ENCODE results near the gene ELAVL1. TPM values are rescaled to one million over a fixed set of nuclear protein-coding genes. Genes with fewer than 3 reads are reported as not detected.

Gene ELAVL1
- total RNA-seq, 1 donor from 2014 or later, result 67.9 TPM

GRCh38 chr19:7973883-7974282 is 31.6 kb downstream of the ELAVL1 start:
- TF ChIP-seq, protein P1, sequence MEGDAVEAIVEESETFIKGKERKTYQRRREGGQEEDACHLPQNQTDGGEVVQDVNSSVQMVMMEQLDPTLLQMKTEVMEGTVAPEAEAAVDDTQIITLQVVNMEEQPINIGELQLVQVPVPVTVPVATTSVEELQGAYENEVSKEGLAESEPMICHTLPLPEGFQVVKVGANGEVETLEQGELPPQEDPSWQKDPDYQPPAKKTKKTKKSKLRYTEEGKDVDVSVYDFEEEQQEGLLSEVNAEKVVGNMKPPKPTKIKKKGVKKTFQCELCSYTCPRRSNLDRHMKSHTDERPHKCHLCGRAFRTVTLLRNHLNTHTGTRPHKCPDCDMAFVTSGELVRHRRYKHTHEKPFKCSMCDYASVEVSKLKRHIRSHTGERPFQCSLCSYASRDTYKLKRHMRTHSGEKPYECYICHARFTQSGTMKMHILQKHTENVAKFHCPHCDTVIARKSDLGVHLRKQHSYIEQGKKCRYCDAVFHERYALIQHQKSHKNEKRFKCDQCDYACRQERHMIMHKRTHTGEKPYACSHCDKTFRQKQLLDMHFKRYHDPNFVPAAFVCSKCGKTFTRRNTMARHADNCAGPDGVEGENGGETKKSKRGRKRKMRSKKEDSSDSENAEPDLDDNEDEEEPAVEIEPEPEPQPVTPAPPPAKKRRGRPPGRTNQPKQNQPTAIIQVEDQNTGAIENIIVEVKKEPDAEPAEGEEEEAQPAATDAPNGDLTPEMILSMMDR (IDR thresholded peaks at IDR 0.05), result no peak
- peaks cover 8% of the 10 kb centered on the region for H3K36me3 Mint-ChIP-seq (ENCODE audit: low read depth)
- H3K4me3 Mint-ChIP-seq (ENCODE audit: unreplicated experiment), result no peak overlapping the region
- DNase-seq (ENCODE audit: low spot score), result no peak
- H3K27ac Mint-ChIP-seq (ENCODE audit: unreplicated experiment), result no peak overlapping the region
- no peaks in the 10 kb centered on the region for H3K27me3 Mint-ChIP-seq (ENCODE audit: low read depth)
- H3K9me3 Mint-ChIP-seq (ENCODE audit: low read depth), result no peaks in the 10 kb centered on the region
- H3K4me1 Mint-ChIP-seq (ENCODE audit: low read depth), result no peaks in the 10 kb centered on the region

DNA sequence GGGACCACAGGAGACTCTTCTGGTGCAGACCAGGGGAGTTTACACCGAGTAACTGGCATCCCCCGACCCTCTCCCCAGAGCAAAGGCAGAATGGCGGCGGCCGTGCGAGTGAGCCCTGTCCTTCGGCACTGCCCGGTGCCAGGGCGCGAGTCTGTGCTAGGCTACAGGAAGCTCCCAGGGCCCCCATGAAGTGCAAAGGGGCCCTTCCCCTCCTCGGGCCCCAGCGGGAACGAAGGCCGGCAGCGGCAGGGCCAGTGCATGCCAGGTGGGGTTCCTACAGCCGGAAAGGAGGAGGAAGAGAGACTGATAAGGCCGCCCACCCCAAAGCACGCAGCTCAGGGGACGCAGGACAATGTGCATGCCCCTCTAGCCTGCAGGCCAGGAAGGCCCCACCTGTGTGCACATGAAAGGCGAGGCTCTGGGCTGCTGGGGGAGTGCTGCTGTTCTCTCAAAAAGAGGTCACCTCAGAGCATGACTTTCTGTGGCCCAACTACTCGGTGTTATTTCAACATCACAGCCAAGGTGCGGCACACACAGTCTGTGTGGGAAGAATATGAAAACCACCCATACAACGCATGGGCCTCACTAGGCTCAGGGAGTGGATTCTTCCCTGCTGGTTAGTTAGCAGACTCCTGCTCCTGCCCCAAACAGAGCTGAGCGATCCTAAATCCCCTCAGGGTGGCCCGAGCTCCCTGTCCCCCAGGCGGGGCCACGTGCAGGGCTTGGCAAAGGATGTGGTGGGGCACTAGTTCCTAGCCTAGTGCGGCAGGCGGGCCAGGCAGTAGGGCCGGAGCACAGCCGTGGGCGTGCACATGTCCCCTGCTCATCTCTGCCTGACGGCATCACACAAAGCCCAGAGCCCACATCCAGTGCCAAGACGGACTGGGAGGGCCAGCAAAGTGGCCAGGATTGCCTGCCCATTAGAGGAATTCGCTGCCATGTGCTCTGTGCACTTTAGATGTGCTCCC is 33.6 kb downstream of the ELAVL1 start:
- TF ChIP-seq, protein P1 (IDR thresholded peaks at IDR 0.05), result no peak
- peaks cover 12% of the 10 kb centered on the region for H3K36me3 Mint-ChIP-seq (ENCODE audit: low read depth)
- no peak overlapping the region for H3K4me3 Mint-ChIP-seq (ENCODE audit: unreplicated experiment)
- DNase-seq (ENCODE audit: low spot score), result no peak
- no peaks in the 10 kb centered on the region for H3K9me3 Mint-ChIP-seq (ENCODE audit: low read depth)
- H3K4me1 Mint-ChIP-seq (ENCODE audit: low read depth), result no peaks in the 10 kb centered on the region
- H3K27me3 Mint-ChIP-seq (ENCODE audit: low read depth), result no peaks in the 10 kb centered on the region
- H3K27ac Mint-ChIP-seq (ENCODE audit: unreplicated experiment), result no peak overlapping the region

DNA sequence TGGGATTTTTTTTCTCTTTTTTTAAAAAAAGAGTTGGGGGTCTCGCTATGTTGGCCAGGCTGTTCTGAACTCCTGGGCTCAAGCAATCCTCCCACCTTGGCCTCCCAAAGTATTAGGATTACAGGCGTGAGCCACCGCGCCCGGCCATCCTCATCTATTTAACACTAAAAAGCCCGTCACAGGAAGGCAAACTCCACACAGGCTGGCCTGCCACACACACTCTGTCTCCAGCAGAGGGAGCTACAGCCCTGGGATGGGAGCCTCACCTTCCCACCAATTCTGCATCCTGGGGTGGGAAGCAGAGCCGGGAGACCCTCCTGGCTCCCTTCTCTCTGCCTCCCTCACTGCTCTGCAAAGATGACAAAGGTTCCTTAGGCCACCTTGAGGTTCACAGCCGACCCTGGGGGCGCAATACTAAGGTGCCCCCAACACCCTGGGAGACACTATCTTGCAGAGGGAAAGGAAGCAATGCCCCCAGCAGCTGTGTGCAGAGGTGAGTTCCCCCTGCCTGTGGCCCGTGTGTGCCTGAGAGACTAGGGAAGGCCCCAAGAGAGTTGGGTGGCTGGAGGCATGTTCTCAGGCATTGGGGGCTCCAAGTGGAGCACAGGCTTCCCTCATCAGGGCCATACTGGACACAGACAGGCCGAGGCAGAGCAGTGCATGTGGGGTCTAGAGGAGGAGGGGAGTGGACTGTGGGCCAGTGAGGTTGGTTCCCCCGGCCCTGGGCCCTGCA is 34.6 kb downstream of the ELAVL1 start:
- no peak overlapping the region for H3K4me3 Mint-ChIP-seq (ENCODE audit: unreplicated experiment)
- peak; percentile 60 for DNase-seq (ENCODE audit: low spot score)
- H3K36me3 Mint-ChIP-seq (ENCODE audit: low read depth), result peaks cover 16% of the 10 kb centered on the region
- no peaks in the 10 kb centered on the region for H3K9me3 Mint-ChIP-seq (ENCODE audit: low read depth)
- H3K4me1 Mint-ChIP-seq (ENCODE audit: low read depth), result no peaks in the 10 kb centered on the region
- H3K27me3 Mint-ChIP-seq (ENCODE audit: low read depth), result no peaks in the 10 kb centered on the region
- TF ChIP-seq, protein P1 (IDR thresholded peaks at IDR 0.05), result peak; percentile 86
- no peak overlapping the region for H3K27ac Mint-ChIP-seq (ENCODE audit: unreplicated experiment)

DNA sequence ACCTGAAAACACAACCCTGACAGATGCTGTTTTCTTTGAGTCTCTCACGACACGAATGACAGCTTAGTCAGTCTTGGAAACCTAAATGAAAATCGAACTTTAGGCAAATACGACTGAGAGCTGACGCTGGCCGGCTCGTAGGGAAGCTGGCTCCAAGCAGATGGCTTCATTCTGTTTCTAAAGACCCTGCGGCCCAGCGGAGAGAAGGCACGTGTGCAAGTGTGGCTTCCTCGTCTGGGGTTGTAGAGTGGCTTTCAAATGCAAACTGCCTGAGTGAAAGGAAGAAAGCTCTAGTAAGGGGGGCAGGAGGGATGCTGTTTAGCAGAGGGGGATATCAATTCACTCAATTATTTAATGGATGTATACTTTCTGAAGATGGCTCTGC is 35.9 kb downstream of the ELAVL1 start:
- H3K4me3 Mint-ChIP-seq (ENCODE audit: unreplicated experiment), result no peak overlapping the region
- no peak overlapping the region for H3K27ac Mint-ChIP-seq (ENCODE audit: unreplicated experiment)
- TF ChIP-seq, protein P1 (IDR thresholded peaks at IDR 0.05), result no peak
- H3K27me3 Mint-ChIP-seq (ENCODE audit: low read depth), result no peaks in the 10 kb centered on the region
- no peaks in the 10 kb centered on the region for H3K9me3 Mint-ChIP-seq (ENCODE audit: low read depth)
- no peaks in the 10 kb centered on the region for H3K4me1 Mint-ChIP-seq (ENCODE audit: low read depth)
- peaks cover 21% of the 10 kb centered on the region for H3K36me3 Mint-ChIP-seq (ENCODE audit: low read depth)
- no peak for DNase-seq (ENCODE audit: low spot score)

DNA sequence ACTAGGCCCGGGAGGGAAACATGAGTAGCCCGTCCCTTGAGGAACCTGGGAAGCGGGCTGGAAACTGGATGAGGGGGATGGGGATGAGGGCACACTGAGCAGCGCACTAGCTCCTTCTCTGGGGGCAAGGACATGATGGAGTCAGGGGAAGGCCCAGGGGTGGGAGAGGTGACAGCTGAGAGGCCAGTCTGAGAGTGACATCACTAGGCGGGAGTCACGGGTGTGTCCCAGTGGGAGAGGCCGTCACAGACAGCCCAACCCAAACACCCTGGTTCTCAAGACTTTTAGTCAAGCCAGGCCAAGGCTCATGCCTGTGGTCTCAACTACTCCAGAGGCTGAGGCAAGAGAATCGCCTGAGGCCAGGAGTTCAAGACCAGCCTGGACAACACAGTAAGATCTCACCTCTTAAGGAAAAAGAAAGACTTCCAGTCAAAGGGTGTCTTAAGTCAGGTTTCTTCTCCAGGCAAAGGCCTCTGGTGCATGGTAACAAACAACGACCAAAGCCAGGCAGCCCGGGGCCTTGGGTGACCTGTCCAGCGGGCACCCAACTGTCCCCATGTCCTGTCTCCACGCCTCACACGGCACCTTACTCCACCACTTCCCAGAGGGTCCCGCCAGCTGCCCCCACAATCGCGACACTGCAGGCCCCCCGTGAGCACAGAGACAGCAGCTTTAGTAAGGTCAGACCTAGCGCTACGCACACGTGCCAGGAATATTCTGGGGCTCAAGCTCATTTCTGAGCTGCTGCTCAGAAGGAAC is 36.5 kb downstream of the ELAVL1 start:
- DNase-seq (ENCODE audit: low spot score), result no peak
- no peaks in the 10 kb centered on the region for H3K27me3 Mint-ChIP-seq (ENCODE audit: low read depth)
- H3K4me1 Mint-ChIP-seq (ENCODE audit: low read depth), result no peaks in the 10 kb centered on the region
- TF ChIP-seq, protein P1 (IDR thresholded peaks at IDR 0.05), result no peak
- no peaks in the 10 kb centered on the region for H3K9me3 Mint-ChIP-seq (ENCODE audit: low read depth)
- H3K27ac Mint-ChIP-seq (ENCODE audit: unreplicated experiment), result no peak overlapping the region
- no peak overlapping the region for H3K4me3 Mint-ChIP-seq (ENCODE audit: unreplicated experiment)
- peaks cover 19% of the 10 kb centered on the region for H3K36me3 Mint-ChIP-seq (ENCODE audit: low read depth)

Data from chondrocyte (in vitro differentiated cells).